GM18861 (cell line): ENCODE measurements around the gene PTH2.
"Not testable (repeated sequence)": the region's sequence is repeated elsewhere in the genome, so short reads cannot be mapped to it uniquely, and the experiment has no call there.

ENCODE experiments used
- ATAC-seq: cut with Tn5 transposase; IDR thresholded peaks from one replicate; pipeline ENCODE4 v1.9.1; 2021; ENCODE audit not compliant: unreplicated experiment

PTH2 gene

GRCh38 chr19:49390131-49390928, 32.9 kb downstream of the PTH2 start:
- no peak for ATAC-seq

- ATAC-seq = no peak
Observed at GRCh38 chr19:49389406-49389805, 33.8 kb downstream of the PTH2 start.

DNA sequence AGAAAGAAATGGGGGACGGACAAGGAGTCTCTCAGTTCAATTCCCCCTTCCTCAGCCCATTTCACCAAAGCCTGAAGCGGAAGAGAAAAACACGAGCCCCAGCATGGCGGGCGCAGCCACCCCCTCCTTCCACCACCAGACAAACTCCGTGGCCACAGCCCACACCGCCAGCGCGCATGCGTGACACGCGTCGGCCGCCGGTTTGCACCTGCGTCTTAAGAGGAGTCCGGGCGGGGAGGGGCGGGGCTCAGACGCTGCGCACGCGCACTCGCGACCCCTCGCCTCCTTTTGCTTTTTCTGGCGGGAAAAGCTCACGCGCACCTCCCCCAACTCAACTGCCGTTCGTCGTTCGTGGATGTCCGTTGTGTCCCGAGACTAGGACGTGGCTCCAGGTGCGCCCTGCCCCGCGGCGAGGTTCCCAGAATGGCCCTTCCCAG, 35.3 kb downstream of the PTH2 start, which contains the start of gene KASH5:
Gene KASH5, plus strand, starts transcription at position 314 of the 437 bp plus-strand sequence. CDS start 2,635 bp downstream, outside the sequence.
- peak; percentile 55 for ATAC-seq

- no peak for ATAC-seq
Observed at GRCh38 chr19:49383599-49383998, 39.6 kb downstream of the PTH2 start.

GRCh38 chr19:49382639-49383038, 40.6 kb downstream of the PTH2 start:
- ATAC-seq = no peak

- no peak for ATAC-seq
Observed at GRCh38 chr19:49380391-49380790, 42.9 kb downstream of the PTH2 start.

GRCh38 chr19:49378512-49378911, 44.7 kb downstream of the PTH2 start:
- ATAC-seq = no peak

DNA sequence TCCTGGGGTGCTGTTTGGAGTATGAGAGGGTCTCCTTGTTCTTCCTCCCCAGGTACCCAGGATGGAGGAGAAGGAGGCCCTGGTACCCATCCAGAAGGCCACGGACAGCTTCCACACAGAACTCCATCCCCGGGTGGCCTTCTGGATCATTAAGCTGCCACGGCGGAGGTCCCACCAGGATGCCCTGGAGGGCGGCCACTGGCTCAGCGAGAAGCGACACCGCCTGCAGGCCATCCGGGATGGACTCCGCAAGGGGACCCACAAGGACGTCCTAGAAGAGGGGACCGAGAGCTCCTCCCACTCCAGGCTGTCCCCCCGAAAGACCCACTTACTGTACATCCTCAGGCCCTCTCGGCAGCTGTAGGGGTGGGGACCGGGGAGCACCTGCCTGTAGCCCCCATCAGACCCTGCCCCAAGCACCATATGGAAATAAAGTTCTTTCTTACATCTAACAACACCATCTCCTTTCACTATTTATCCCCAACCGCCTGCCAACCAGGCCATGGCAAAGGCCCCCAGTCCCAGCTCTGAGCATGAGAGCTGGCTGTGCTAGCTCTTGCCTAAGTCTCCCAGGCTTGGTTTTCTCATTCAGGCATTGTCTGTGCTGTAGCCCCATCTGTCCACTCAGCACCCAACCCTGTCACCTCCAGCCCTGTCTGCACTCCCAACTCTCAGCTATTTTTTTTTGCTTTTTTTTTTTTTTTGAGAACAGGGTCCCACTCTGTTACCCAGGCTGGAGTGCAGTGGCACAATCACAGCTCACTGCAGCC, 48.4 kb downstream of the PTH2 start:
- ATAC-seq = no peak

DNA sequence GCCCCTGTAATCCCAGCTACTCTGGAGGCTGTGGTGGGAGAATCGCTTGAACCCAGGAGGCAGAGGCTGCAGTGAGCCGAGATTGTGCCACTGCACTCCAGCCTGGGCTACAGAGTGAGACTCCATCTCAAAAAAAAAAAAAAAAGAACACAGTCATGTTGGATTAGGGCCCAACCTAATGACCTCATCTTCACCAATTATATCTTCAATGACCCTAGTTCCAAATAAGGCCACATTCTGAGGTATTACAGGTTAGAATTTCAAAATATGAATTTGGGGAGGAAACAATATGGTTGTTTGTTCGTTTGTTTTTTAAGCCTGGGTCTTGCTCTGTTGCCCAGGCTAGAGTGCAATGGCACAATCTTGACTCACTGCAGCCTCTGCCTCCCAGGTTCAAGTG, 50.1 kb downstream of the PTH2 start:
- not testable (repeated sequence) for ATAC-seq
